Measurements from ENCODE around the gene RAD23B.
A peak's percentile ranks its signal among the peaks of the same experiment; 100 is the strongest.

RAD23B gene

GRCh38 chr9:107261106-107261505 is 22.0 kb upstream of the RAD23B start:
- Histone ChIP-seq H3K4me3 (ENCODE audit: low read length) (peak overlapping the region; percentile 47), H4K20me1 (ENCODE audit: insufficient read depth, low read length) (peaks cover 6% of the 10 kb centered on the region; the same call in 1 of the 2 replicates), H3K9me3 (ENCODE audit: insufficient read depth, low read length) (no peaks in the 10 kb centered on the region; the same call in 1 of the 2 replicates), H3K27me3 (ENCODE audit: low read depth, low read length) (peaks cover 46% of the 10 kb centered on the region), H3K4me1 (ENCODE audit: low read length) (peaks cover 16% of the 10 kb centered on the region), H3K9ac (ENCODE audit: low read length) (no peak overlapping the region), H3K36me3 (replicated peaks; ENCODE audit: low read depth, low read length) (no peaks in the 10 kb centered on the region), H3K4me2 (ENCODE audit: low read length) (peak overlapping the region; percentile 62), H2AFZ (ENCODE audit: low read depth, low read length) (peak overlapping the region; percentile 16; the same call in 1 of the 2 replicates), H3K27ac (ENCODE audit: low read length) (no peak overlapping the region), H3K79me2 (ENCODE audit: low read length) (no peaks in the 10 kb centered on the region)
- TF ChIP-seq EZH2phosphoT487 (IDR thresholded peaks at IDR 0.05; ENCODE audit: low read depth) (no peak), CTCF (IDR thresholded peaks at IDR 0.05; ENCODE audit: low read depth, low read length) (no peak)

- Histone ChIP-seq H3K9me3 (ENCODE audit: insufficient read depth, low read length) (no peaks in the 10 kb centered on the region; the same call in 1 of the 2 replicates), H3K36me3 (replicated peaks; ENCODE audit: low read depth, low read length) (no peaks in the 10 kb centered on the region), H3K27ac (ENCODE audit: low read length) (no peak overlapping the region), H3K79me2 (ENCODE audit: low read length) (no peaks in the 10 kb centered on the region), H3K9ac (ENCODE audit: low read length) (no peak overlapping the region), H4K20me1 (ENCODE audit: insufficient read depth, low read length) (peaks cover 6% of the 10 kb centered on the region; the same call in 1 of the 2 replicates), H3K4me1 (ENCODE audit: low read length) (peaks cover 16% of the 10 kb centered on the region), H3K4me2 (ENCODE audit: low read length) (no peak overlapping the region), H3K4me3 (ENCODE audit: low read length) (no peak overlapping the region), H2AFZ (ENCODE audit: low read depth, low read length) (no peak overlapping the region), H3K27me3 (ENCODE audit: low read depth, low read length) (peaks cover 46% of the 10 kb centered on the region)
- TF ChIP-seq EZH2phosphoT487 (IDR thresholded peaks at IDR 0.05; ENCODE audit: low read depth): no peak
- no peak for TF ChIP-seq CTCF (IDR thresholded peaks at IDR 0.05; ENCODE audit: low read depth, low read length)
These were observed 19.8 kb upstream of the RAD23B start for GRCh38 chr9:107263289-107263688.

- no peak for TF ChIP-seq CTCF (IDR thresholded peaks at IDR 0.05; ENCODE audit: low read depth, low read length)
- TF ChIP-seq EZH2phosphoT487 (IDR thresholded peaks at IDR 0.05; ENCODE audit: low read depth): no peak
- Histone ChIP-seq H2AFZ (ENCODE audit: low read depth, low read length) (no peak overlapping the region), H3K36me3 (replicated peaks; ENCODE audit: low read depth, low read length) (no peaks in the 10 kb centered on the region), H3K79me2 (ENCODE audit: low read length) (no peaks in the 10 kb centered on the region), H3K4me2 (ENCODE audit: low read length) (no peak overlapping the region), H3K4me1 (ENCODE audit: low read length) (no peaks in the 10 kb centered on the region), H3K9me3 (ENCODE audit: insufficient read depth, low read length) (no peaks in the 10 kb centered on the region; the same call in 1 of the 2 replicates), H3K27ac (ENCODE audit: low read length) (no peak overlapping the region), H4K20me1 (ENCODE audit: insufficient read depth, low read length) (no peaks in the 10 kb centered on the region), H3K4me3 (ENCODE audit: low read length) (no peak overlapping the region), H3K27me3 (ENCODE audit: low read depth, low read length) (peaks cover 30% of the 10 kb centered on the region), H3K9ac (ENCODE audit: low read length) (no peak overlapping the region)
These were observed 16.3 kb upstream of the RAD23B start for GRCh38 chr9:107266624-107267368.

- H3K9ac ChIP-seq (ENCODE audit: low read length): no peak overlapping the region
- H2AFZ ChIP-seq (ENCODE audit: low read depth, low read length): no peak overlapping the region
- H4K20me1 ChIP-seq (ENCODE audit: insufficient read depth, low read length): no peaks in the 10 kb centered on the region
- no peak overlapping the region for H3K4me3 ChIP-seq (ENCODE audit: low read length)
- no peaks in the 10 kb centered on the region for H3K36me3 ChIP-seq (replicated peaks; ENCODE audit: low read depth, low read length)
- H3K4me2 ChIP-seq (ENCODE audit: low read length): no peak overlapping the region
- TF ChIP-seq EZH2phosphoT487 (IDR thresholded peaks at IDR 0.05; ENCODE audit: low read depth) (no peak), CTCF (IDR thresholded peaks at IDR 0.05; ENCODE audit: low read depth, low read length) (no peak)
- H3K9me3 ChIP-seq (ENCODE audit: insufficient read depth, low read length): no peaks in the 10 kb centered on the region; the same call in 1 of the 2 replicates
- H3K4me1 ChIP-seq (ENCODE audit: low read length): peaks cover under 1% of the 10 kb centered on the region; the same call in 1 of the 2 replicates
- no peaks in the 10 kb centered on the region for H3K79me2 ChIP-seq (ENCODE audit: low read length)
- peaks cover 20% of the 10 kb centered on the region for H3K27me3 ChIP-seq (ENCODE audit: low read depth, low read length)
- no peak overlapping the region for H3K27ac ChIP-seq (ENCODE audit: low read length)
These were observed 14.5 kb upstream of the RAD23B start for GRCh38 chr9:107268560-107268959.
